GM12891 (cell line): ENCODE measurements around the gene PRKN.

Experiments used
- DNase-seq: peaks from one replicate; pipeline ENCODE4 v3.0.0; 2011; ENCODE audit warnings: low spot score; ENCODE audit not compliant: insufficient read length
- FAIRE-seq: peaks from 2 replicates; lab custom pipeline; 2011; peaks lifted over from hg19 to GRCh38; lab: Jason Lieb, UNC
- PAX5 ChIP-seq: IDR thresholded peaks from 2 replicates; pipeline ENCODE4 v1.6.1; 2011; ENCODE audit warnings: low read length, moderate library complexity, mild to moderate bottlenecking; ENCODE audit not compliant: insufficient read depth, severe bottlenecking
- POLR2A ChIP-seq: IDR thresholded peaks from 2 replicates; pipeline ENCODE4 v1.6.1; 2011; ENCODE audit warnings: low read depth, low read length, control low read depth
- POLR2AphosphoS5 ChIP-seq: IDR thresholded peaks from 2 replicates; pipeline ENCODE4 v1.6.1; 2011; ENCODE audit warnings: low read depth, low read length, control low read depth
- POU2F2 ChIP-seq: IDR thresholded peaks from 2 replicates; pipeline ENCODE4 v1.6.1; 2011; ENCODE audit warnings: low read depth, mild to moderate bottlenecking, control low read depth, low read length, moderate library complexity
- SPI1 ChIP-seq: IDR thresholded peaks from 2 replicates; pipeline ENCODE4 v1.6.1; 2011; ENCODE audit warnings: low read depth, low read length, control low read depth
- TAF1 ChIP-seq: IDR thresholded peaks from 2 replicates; pipeline ENCODE4 v1.6.1; 2011; ENCODE audit warnings: low read depth, low read length, control low read depth

Gene PRKN

DNA sequence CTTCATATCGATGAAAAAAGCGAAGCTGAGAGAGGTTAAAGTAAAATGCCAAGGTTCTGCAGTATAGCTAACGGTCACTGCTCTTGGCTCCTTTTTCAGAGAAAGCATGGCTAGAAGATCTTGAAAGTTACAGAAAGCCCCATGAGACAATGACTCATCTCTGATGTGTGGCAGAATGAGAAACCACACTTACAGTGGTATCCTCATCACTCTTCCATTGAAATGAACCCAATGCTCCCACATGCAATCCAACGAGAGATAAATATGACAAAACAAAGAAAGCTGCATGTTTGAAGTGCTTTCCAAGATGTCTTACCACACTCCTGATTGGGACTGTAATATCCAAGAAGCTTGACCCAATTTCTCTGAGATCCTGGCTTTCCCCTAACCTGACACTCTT lies 694.9 kb downstream of the PRKN start:
- no peak for TF ChIP-seq POLR2A
- TF ChIP-seq POU2F2: no peak
- no peak for TF ChIP-seq POLR2AphosphoS5
- FAIRE-seq: no peak
- no peak for DNase-seq

DNA sequence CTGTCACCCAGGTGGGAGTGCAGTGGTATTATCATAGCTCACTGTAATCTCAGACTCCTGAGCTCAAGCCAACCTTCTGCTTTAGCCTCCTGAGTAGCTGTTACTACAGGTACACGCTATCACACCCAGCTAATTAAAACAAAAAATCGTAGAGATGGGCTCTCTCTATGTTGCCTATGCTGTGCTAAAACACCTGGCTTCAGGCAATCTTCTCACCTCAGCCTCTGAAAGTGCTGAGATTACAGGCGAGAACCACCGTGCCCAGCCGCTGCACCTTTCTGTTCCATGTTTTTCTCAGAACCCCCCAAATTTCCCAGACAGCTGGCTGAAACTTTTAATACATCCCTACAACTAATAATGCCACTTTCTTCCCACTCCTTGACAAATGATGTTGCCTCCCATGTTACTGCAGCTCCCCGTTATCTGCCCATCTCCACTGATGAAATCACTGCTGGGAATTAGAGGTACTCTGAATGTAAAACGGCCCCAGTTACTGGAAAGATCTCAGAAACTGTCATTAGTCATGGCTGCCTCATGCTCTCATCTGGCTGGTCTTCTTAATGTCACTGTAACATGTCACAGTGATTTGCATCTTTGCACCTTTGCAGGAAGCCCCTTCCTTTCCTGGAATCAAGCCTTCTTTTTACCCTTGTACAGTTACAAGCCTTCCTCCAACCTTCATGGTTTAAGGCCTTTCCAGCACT lies 697.5 kb downstream of the PRKN start:
- FAIRE-seq (no peak), DNase-seq (no peak)
- TF ChIP-seq SPI1 (no peak), TAF1 (no peak), POU2F2 (no peak), PAX5 (no peak), POLR2AphosphoS5 (no peak), POLR2A (no peak)

DNA sequence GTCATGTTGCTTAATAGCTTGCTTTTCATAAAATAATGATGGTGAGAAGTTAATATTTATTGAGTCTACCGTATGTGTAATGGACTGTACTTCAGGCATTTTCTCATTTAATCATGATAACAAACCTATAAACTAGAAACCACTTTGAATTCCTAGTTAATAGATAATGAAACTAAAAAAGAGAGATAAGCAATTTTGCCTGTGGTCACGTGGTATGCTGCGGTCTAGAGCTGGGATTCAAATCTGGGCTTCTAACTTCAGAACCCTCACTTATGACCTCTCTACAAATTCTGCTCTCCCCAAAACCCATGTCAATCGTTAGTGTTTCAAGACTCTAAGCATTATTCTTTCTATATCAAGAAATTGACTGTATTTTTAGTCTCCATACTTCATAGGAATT lies 700.7 kb downstream of the PRKN start:
- TF ChIP-seq PAX5 (no peak), SPI1 (no peak), POLR2AphosphoS5 (no peak), POU2F2 (no peak), POLR2A (no peak)
- FAIRE-seq: no peak
- DNase-seq: no peak

DNA sequence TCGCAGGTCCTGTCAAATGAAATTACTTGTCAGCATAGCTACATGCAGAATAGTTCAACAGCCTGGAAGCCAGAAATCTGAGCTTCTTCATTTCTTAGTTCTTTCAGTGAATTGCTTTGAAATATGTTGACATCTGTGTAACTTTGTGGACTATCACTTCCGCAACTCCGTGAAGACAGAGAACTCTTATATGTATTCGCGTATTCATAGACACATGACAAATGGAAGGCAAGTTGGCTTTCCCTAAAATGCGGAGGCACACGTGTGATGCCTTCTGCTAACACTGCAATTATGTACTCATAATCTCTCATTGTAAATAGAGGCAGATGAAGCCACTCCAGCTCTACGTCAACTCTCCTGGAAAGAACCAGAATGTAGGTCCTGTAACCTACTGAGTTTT lies 701.5 kb downstream of the PRKN start:
- TF ChIP-seq PAX5 (no peak), SPI1 (no peak), POLR2AphosphoS5 (no peak), POLR2A (no peak), POU2F2 (no peak), TAF1 (no peak)
- no peak for DNase-seq
- no peak for FAIRE-seq

DNA sequence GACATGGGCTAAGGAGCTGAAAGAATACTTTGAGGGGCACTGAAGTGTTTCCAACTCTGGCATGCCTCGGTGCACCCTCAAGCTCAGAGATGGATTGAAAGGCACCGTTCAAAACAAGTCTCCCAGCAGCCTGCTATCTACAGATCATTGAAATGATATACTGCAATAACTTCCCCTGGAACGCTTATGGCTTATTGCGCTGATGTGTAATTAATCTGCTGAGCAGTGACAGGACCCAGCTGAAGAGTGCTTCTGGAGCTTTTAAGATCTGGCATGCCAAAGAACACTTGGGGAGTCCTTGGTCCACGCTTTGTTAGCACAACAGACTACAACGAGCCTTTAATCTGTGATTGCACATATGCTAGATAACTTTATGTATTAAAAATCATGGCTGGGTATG lies 708.2 kb downstream of the PRKN start:
- FAIRE-seq: no peak
- TF ChIP-seq SPI1 (no peak), POLR2AphosphoS5 (no peak), POLR2A (no peak), POU2F2 (no peak), PAX5 (no peak), TAF1 (no peak)

DNA sequence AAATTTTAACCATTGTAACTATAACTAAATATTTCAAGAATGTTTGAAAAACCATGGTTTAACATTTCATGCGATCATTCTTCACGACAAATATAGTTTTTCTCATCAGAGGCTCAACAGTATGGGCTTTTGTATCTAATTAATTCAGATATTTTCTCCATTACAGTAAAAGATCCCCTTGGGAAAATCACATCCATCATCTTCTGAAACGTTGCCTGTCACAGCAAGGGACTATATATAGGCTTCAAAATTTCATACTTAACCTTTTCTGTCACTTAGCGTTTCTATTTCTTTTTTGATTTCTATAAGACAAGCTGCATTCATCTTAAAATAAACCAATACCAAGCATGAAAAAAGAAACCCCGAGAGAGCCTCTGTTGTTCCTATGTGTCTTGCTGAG lies 710.0 kb downstream of the PRKN start:
- TF ChIP-seq POLR2AphosphoS5 (no peak), POLR2A (no peak), SPI1 (no peak), POU2F2 (no peak), TAF1 (no peak), PAX5 (no peak)
- DNase-seq: no peak
- FAIRE-seq: no peak

More for the DNA sequence above, 708.2 kb downstream of the PRKN start:
- DNase-seq: no peak

DNA sequence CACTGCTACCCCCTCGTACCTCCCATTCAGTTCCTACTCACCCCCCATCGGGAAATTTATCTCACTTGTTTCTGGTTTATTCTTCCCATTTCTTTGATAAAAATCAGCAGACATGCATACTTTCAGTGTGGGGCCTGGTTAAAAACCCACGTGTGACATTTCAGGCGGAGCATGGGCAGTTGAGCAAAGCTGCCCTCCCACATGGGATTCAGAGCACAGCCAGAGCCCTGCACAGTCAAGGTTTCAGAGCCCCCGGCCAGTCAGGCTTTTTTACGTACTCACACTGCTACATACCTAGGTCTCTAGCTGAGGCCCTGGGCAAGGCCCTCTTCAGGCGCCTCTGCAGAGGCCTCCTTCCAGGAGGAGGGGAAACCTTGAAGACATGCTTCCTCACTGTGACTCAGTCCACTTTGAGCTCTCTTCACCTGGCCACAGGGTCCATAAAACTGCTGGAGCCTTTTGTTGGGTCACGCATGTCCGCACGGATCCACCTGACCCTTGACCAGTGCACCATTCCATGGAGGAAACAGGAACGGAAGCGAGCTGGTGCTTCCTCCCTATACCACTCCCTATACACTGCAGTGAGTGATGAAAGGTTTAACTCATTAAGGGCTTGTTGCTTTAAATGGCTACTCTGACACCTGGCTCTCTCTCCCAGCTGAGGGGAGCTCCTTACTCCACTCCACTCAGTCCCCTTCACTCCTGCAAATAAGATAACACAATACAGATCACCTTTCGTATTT lies 713.3 kb downstream of the PRKN start:
- TF ChIP-seq POLR2AphosphoS5 (no peak), TAF1 (no peak), POLR2A (no peak), SPI1 (no peak), POU2F2 (no peak), PAX5 (no peak)
- DNase-seq (no peak), FAIRE-seq (no peak)

DNA sequence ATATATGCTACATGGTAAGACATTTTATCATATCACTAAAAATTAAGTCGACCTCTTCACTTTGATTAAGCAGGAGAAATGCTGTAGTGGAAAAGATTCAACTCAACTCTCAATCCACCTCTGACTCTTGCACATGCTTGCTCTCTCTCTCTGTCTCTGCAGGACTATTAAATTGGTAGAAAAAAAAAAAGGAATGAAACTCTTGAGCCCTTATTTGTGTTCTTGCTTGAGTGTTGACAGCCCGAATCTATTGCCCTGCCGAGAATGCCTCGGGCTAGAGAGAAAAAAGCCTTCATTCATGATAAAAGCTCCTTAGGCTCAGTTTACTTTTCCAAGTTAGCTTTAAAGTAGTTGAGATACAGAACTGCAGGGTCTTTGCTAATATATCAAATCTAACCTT lies 722.2 kb downstream of the PRKN start:
- no peak for FAIRE-seq
- DNase-seq: no peak
- TF ChIP-seq POU2F2 (no peak), SPI1 (no peak), POLR2A (no peak), PAX5 (no peak), TAF1 (no peak), POLR2AphosphoS5 (no peak)

DNA sequence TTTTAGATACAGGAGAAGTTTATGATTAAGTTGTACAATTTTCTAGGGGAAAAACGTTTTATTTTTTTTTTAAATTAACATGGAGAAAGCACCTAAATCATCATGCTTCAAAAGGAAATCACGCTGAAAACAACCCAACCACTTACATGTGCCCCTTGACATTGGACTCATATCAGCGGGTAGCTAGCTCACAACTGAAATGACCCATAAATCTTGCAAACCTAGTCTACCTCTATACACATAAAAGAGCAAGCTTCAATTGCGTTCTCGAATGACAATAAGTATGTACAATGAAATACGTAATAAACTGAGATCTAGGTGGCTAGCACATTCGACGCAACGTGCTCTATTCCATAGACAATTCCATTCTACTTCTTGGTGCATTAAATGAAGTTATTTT lies 730.8 kb downstream of the PRKN start:
- no peak for DNase-seq
- TF ChIP-seq TAF1 (no peak), POLR2AphosphoS5 (no peak), SPI1 (no peak), POU2F2 (no peak)
- no peak for FAIRE-seq

DNA sequence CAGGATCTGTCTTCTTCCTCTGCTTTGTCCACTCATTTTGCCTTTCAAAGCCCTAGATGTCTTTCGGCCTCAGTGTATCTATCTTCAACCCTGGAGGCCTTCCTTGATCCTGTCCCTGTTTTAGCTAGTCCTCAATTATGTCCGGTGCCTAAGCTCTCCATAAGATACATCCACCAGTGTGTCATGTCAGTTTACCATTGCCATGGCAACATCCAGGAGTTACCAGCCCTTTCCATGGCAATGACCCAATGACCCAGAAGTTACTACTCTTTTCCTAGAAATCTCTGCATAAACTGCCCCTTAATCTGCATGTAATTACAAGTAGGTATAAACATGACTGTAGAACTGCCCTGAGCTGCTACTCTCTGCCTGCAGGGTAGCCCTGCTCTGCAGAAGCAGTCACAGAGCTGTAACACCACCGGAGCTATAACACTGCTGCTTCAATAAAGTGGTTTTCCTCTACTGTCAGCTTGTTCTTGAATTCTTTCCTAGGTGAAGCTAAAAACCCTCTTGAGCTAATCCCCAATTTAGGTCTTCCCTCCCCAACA lies 741.6 kb downstream of the PRKN start:
- DNase-seq: no peak
- TF ChIP-seq SPI1: no peak
- no peak for TF ChIP-seq PAX5
- no peak for TF ChIP-seq POLR2A
- no peak for TF ChIP-seq POU2F2
- no peak for TF ChIP-seq POLR2AphosphoS5
- no peak for TF ChIP-seq TAF1
- no peak for FAIRE-seq
